T-helper 22 cell (primary cell): ENCODE data around the gene SLC39A9.

Experiments
- DNase-seq: peaks from one replicate; pipeline ENCODE4 v3.0.0-alpha.2; 2020; ENCODE audit warnings: low read depth

The SLC39A9 gene

DNA sequence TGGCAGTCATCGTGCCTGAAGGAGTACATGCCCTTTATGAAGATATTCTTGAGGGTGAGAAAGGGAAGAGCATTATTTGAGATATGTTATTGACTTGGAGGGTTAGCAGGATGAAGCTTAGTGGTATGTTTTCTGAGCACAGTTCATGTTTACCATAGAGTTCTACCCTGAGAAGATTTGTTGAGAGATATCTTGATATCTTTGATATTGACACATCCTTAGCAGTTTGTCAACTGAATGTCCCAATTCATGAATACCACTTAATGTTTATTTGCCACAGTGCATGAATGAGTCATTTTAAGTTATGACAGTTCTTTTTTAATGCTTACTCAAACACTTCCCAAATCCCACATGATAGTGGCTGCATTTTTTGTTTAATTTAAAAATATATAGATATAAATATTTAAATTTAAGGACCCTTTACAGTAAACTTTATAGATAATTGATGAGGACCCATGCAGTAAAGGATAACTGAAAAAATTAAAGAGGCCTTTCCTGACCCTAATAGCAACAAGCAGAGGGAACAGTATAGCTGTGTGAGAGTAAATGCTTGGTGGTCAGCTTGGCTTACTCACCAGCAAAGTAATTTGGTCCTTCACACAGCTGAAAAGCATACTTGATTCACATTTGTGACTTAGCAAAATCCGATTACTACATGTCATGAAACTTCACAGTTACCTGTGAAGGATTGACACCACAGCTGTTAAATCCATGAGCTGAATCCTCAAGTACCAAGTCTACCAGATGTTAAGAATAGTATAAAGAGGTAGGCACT is 25.8 kb downstream of the SLC39A9 start:
- no peak for DNase-seq

GRCh38 chr14:69427596-69427995 is 29.1 kb downstream of the SLC39A9 start:
- DNase-seq: no peak

GRCh38 chr14:69428289-69428998 is 30.0 kb downstream of the SLC39A9 start:
- DNase-seq: no peak

- DNase-seq: no peak
Measured at GRCh38 chr14:69429643-69430042, 31.2 kb downstream of the SLC39A9 start.

DNA sequence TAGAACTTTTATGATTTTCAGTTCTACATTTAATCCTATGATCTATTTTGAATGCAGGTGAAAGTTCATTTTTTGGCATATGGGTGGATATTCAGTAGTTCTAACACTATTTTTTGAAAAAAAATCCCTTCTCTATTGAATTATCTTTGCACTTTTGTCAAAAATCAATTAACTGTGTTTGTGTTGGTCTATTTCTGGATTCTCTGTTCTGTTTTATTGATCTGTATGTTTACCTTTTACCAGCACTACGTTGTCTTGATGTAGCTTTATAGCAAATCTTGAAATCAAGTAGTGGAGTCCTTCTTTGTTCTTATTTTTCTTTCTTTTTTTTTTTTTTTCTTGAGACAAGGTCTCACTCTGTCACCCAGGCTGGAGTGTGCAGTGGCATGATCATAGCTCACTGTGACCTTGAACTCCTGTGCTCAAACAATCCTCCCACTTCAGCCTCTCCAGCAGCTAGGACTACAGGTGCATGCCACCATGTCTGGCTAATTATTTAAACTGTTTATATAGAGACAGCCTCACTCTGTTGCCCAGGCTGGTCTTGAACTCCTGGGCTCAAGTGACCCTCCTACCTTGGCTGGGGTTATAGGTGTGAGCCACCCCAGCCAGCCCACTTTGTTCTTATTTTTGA is 31.9 kb downstream of the SLC39A9 start:
- DNase-seq: no peak

DNA sequence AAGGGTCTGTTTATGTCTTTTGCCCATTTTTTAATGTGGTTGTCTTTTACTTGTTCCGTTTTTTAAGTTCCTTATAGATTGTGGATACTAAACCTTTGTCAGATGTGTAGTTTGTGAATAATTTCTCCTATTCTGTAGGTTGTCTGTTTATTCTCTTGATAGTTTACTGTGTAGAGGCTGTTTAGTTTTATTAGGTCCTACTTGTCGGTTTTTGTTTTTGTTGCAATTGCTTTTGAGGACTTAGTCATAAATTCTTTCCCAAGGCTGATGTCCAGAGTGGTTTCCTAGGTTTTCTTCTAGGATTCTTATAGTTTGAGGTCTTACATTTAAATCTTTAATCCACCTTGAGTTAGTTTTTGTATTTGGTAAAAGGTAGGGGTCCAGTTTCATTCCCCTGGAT is 33.9 kb downstream of the SLC39A9 start:
- DNase-seq: no peak

DNA sequence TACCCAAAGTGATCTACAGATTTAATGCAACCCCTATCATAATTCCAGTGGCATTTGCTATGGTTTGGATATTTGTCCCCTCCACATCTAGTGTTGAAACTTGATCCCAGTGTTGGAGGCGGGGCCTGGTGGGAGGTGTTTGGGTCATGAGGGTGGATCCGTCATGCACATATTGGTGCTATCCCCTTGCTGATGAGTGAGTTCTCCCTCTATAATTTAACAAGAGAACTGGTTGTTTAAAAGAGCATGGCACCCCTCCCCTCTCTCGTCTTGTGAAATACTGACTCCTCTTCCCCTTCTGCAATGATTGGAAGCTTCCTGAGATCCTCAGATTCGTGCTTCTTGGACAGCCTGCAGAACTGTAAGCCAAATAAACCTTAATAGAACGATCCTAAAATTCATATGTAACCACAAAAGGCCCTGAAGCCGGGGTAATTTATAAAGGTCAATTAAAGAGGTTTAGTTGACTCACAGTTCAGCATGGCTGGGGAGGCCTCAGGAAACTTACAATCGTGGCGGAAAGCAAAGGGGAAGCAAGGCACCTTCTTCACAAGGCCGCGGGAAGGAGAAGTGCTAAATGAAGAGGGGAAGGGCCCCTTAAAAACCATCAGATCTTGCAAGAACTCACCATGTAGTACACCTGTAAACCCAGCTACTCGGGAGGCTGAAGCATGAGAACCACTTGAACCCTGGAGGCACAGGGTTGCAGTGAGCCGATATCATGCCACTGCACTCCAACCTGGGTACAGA is 41.2 kb downstream of the SLC39A9 start:
- DNase-seq: no peak

- no peak for DNase-seq
Measured at GRCh38 chr14:69441948-69442347, 43.5 kb downstream of the SLC39A9 start.

DNA sequence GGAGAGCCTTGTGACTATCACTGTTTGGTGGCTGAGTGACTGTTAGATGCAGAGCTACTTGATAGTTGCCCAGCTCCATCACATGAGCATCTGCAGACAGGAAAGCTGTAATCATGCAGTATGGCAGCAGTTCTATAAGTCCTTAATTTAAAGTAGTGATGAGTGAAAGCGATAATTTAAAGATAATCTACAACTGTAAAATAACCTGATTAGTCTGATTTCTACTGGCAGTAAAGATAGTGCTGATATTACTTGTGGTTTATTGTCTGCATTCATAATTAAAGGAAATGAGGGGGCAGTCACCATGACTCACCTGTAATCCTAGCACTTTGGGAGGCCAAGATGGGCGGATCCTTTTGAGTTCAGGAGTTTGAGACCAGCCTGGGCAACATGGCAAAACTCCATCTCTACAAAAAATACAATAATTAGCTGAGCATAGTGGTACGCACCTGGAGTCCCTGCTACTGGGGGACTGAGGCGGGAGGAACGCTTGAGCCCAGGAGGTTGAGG is 44.9 kb downstream of the SLC39A9 start:
- no peak for DNase-seq

DNA sequence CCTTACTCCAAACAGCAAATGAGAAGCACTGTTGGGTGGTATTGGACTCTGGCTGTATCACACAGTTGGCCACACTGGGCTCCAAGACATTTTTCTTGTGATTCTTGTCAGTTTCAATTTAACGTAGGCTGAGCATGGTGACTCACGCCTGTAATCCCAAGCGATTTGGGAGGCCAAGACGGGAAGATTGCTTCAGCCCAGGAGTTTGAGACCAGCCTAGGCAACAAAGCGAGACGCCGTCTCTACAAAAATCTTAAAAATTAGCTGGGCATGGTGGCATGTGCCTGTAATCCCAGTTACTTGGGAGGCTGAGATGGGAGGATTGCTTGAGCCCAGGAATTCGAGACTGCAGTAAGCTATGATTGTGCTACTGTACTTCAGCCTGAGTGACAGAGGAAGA is 50.7 kb downstream of the SLC39A9 start:
- no peak for DNase-seq

- DNase-seq: no peak
Measured at GRCh38 chr14:69451941-69452340, 53.4 kb downstream of the SLC39A9 start.

DNA sequence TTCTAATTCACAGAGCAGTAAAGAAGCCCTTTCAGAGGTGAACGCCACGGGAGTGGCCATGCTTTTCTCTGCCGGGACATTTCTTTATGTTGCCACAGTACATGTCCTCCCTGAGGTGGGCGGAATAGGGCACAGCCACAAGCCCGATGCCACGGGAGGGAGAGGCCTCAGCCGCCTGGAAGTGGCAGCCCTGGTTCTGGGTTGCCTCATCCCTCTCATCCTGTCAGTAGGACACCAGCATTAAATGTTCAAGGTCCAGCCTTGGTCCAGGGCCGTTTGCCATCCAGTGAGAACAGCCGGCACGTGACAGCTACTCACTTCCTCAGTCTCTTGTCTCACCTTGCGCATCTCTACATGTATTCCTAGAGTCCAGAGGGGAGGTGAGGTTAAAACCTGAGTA is 59.9 kb downstream of the SLC39A9 start:
- no peak for DNase-seq

DNA sequence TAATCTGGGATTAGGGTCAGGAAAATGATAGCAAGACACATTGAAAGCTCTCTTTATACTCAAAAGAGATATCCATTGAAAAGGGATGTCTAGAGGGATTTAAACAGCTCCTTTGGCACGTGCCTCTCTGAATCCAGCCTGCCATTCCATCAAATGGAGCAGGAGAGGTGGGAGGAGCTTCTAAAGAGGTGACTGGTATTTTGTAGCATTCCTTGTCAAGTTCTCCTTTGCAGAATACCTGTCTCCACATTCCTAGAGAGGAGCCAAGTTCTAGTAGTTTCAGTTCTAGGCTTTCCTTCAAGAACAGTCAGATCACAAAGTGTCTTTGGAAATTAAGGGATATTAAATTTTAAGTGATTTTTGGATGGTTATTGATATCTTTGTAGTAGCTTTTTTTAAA is 60.6 kb downstream of the SLC39A9 start:
- no peak for DNase-seq

DNA sequence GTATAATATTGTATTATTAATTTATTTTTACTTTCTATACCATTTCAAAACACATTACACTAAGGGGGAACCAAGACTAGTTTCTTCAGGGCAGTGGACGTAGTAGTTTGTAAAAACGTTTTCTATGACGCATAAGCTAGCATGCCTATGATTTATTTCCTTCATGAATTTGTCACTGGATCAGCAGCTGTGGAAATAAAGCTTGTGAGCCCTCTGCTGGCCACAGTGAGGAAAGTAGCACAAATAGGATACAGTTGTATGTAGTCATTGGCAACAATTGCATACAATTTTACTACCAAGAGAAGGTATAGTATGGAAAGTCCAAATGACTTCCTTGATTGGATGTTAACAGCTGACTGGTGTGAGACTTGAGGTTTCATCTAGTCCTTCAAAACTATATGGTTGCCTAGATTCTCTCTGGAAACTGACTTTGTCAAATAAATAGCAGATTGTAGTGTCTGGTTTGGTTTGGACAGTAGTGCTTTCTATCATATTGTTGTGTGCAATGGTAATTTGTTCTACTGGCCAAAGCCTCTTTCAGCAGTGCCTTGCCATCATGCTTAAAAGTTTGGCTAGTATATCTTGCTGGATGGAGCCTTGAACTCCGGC is 61.7 kb downstream of the SLC39A9 start:
- no peak for DNase-seq

- DNase-seq: no peak
Measured at GRCh38 chr14:69464379-69464778, 65.9 kb downstream of the SLC39A9 start.

GRCh38 chr14:69464829-69465228 is 66.3 kb downstream of the SLC39A9 start:
- DNase-seq: no peak

- DNase-seq: no peak
Measured at GRCh38 chr14:69468949-69469348, 70.5 kb downstream of the SLC39A9 start.

DNA sequence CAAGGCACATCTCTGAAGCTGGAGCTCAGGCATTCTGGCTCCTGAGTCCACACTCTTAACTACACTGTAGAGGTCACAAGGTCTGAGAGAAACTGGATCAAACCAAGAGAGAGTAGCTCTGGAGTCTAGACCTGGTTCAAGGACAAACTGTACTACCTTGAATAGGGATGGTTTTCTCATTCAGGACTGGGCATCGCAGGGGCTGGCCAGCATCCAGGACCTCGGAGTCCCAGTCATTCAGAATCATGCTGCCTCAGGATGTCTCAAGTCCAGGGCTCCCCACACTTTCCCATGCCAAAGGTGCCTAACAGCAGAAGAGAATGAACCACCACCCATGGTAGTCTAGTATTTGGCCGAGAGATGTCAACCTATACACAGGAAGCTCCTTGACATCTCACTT is 72.9 kb downstream of the SLC39A9 start:
- no peak for DNase-seq

- DNase-seq: no peak
Measured at GRCh38 chr14:69471916-69472315, 73.4 kb downstream of the SLC39A9 start.

GRCh38 chr14:69473260-69473659 is 74.8 kb downstream of the SLC39A9 start:
- no peak for DNase-seq

GRCh38 chr14:69473946-69474345 is 75.5 kb downstream of the SLC39A9 start:
- DNase-seq: no peak
